Measurements from ENCODE around the gene C1orf56.
"Not testable (repeated sequence)": the region's sequence is repeated elsewhere in the genome, so short reads cannot be mapped to it uniquely, and the experiment has no call there.

The C1orf56 gene

GRCh38 chr1:151059109-151060006 is 11.8 kb downstream of the C1orf56 start, which contains the start of gene CDC42SE1:
CDC42SE1 (minus strand) TSS chr1:151059622; CDS start chr1:151055730, 3,892 bp downstream.
- DNase-seq, result peak; percentile 94
- in situ Hi-C loops (cut with MboI; ENCODE audit: low pct_unique_long_range_greater_than_20kb, low sequenced_read_pairs), result no loop called here

DNA sequence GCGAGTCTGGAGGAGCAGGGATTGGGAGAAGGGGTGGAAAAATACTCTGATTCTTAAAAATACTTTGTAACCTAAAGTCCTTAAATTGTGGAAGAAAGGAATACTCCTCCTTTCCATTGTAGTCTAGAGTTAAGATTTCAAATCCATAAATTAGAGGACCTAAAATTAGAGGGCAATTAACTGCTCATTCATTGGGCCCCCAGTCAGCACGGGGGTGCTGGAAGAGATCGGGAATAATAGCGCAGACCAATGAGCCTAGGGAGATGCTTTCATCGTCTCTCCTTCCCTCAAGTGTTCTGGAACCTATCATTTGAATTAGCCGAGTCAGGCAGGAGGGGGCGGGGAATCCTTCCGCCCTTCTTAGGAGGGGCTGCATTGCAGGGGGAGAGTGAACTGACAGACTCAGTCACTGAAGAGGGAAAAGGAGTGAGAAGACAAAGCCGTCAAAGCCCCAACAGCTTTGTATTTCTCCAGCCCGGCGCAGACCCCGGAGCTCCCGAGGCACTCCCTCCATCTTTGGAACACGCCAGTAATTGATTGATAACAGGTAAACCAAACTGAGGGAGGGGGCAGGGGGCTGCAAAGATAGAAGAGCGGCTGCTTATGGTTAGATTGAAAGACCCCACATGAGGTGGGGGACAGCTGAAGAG is 12.6 kb downstream of the C1orf56 start, which contains the start of gene MLLT11:
TSS of gene MLLT11 (plus strand) at position 391 of the 650 bp plus-strand sequence. CDS start 6,828 bp downstream, outside the sequence.
- DNase-seq, result peak; percentile 61
- in situ Hi-C loops (cut with MboI; ENCODE audit: low pct_unique_long_range_greater_than_20kb, low sequenced_read_pairs), result no loop called here

- in situ Hi-C loops (cut with MboI; ENCODE audit: low pct_unique_long_range_greater_than_20kb, low sequenced_read_pairs), result no loop called here
- peak; percentile 31 for DNase-seq
Observed at GRCh38 chr1:151060657-151061421, 13.3 kb downstream of the C1orf56 start.

DNA sequence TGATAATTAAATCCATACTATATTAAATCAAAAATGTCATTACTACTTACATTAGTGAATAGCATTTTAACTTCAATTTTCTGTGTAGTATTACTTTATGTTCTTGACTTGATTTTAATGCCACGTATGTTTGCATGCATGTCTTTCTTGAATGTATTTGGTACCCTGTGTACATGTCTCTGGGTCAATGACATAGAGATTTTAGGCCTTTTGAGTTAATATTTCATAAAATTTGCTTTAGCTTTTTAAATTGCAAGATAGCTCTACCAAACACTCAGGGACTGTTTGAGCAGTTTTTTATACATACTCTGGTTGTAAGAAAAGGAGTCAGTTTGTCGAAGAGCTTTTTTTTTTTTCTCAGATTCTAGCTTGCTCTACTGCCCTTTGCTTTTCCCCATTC is 14.2 kb downstream of the C1orf56 start:
- no peak for DNase-seq

GRCh38 chr1:151062741-151063371 is 15.3 kb downstream of the C1orf56 start:
- no peak for DNase-seq
- in situ Hi-C loops (cut with MboI; ENCODE audit: low pct_unique_long_range_greater_than_20kb, low sequenced_read_pairs), result no loop called here

More for the DNA sequence above, 14.2 kb downstream of the C1orf56 start:
- in situ Hi-C loops (cut with MboI; ENCODE audit: low pct_unique_long_range_greater_than_20kb, low sequenced_read_pairs), result no loop called here

DNA sequence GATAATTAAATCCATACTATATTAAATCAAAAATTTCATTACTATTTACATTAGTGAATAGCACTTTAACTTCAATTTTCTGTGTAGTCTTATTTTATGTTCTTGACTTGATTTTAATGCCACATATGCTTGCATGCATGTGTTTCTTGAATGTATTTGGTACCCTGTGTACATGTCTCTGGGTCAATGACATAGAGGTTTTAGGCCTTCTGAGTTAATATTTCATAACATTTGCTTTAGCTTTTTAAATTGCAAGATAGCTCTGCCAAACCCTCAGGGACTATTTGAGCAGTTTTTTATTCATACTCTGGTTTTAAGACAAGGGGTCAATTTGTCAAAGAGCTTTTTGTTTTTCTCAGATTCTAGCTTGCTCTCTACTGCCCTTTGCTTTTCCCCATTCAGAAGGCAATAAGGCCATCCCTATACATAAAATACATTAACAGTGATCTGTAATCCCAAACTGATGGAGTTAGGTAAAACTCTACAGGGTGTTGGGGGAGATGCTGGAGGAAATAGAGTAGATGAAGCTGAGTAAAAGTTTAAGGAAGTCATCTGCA is 17.6 kb downstream of the C1orf56 start:
- DNase-seq, result no peak
- in situ Hi-C loops (cut with MboI; ENCODE audit: low pct_unique_long_range_greater_than_20kb, low sequenced_read_pairs), result no loop called here

DNA sequence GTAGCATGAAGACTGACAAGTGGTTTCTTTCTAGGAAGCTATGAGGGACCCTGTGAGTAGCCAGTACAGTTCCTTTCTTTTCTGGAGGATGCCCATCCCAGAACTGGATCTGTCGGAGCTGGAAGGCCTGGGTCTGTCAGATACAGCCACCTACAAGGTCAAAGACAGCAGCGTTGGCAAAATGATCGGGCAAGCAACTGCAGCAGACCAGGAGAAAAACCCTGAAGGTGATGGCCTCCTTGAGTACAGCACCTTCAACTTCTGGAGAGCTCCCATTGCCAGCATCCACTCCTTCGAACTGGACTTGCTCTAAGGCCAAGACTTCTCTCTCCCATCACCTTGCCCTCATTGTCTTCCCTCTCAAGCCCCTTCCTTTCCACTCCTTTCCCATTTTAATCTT is 19.6 kb downstream of the C1orf56 start:
- in situ Hi-C loops (cut with MboI; ENCODE audit: low pct_unique_long_range_greater_than_20kb, low sequenced_read_pairs), result no loop called here
- DNase-seq, result no peak

- no peak for DNase-seq
- in situ Hi-C loops (cut with MboI; ENCODE audit: low pct_unique_long_range_greater_than_20kb, low sequenced_read_pairs), result no loop called here
Observed at GRCh38 chr1:151069103-151069486, 21.5 kb downstream of the C1orf56 start.

DNA sequence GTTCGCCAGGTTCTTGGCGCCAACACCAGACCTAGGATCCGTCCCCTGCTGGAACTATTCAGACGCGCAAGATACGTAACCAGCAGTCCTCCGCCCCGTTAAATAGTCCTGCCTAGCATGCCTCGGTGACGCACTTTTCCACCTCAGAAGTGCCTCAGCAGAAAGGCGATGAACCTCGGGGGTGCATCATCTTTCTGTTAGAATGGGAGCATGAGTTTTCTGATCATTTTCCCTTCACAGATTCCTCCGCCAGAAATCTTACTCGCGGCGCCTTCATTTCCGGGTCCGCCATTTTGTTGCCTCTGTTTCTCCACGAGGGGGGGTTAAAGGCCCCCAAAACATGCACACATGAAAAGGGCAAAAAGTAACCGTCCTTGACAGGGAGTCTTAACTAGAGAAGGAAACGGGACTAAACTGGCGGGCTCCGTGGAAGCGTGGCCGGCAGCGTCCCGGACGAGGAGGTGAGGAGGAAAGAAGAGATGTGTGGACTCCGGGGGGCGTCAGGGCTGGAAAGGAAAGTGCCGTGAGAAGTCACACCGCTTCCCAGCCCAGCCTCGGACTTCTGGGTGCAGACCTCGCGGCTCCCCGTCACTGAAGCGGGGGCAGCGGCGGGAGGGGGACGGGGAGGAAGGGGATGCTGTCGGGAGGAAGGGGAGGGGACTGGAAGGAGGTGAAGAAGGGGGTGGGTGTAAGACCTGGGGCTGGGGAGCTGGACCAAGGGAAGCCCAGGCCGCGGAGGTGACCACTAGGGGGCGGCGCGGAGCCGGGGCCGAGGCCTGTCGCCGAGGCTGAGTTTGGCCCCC is 23.1 kb downstream of the C1orf56 start, which contains the start of gene GABPB2:
TSS of gene GABPB2 (plus strand) at position 288 of the 803 bp plus-strand sequence. CDS start 17,429 bp downstream, outside the sequence.
- peak; percentile 93 for DNase-seq

GRCh38 chr1:151072224-151072623 is 24.7 kb downstream of the C1orf56 start:
- in situ Hi-C loops (cut with MboI; ENCODE audit: low pct_unique_long_range_greater_than_20kb, low sequenced_read_pairs), result no loop called here
- DNase-seq, result no peak

More for the DNA sequence above, 23.1 kb downstream of the C1orf56 start, which contains the start of gene GABPB2:
- in situ Hi-C loops (cut with MboI; ENCODE audit: low pct_unique_long_range_greater_than_20kb, low sequenced_read_pairs), result no loop called here

- in situ Hi-C loops (cut with MboI; ENCODE audit: low pct_unique_long_range_greater_than_20kb, low sequenced_read_pairs), result no loop called here
- DNase-seq, result no peak
Observed at GRCh38 chr1:151085953-151086559, 38.5 kb downstream of the C1orf56 start.

GRCh38 chr1:151097426-151097825 is 49.9 kb downstream of the C1orf56 start:
- DNase-seq; in situ Hi-C loops (cut with MboI; ENCODE audit: low pct_unique_long_range_greater_than_20kb, low sequenced_read_pairs): not testable (repeated sequence)

- DNase-seq, result no peak
- in situ Hi-C loops (cut with MboI; ENCODE audit: low pct_unique_long_range_greater_than_20kb, low sequenced_read_pairs), result no loop called here
Observed at GRCh38 chr1:151098126-151098525, 50.6 kb downstream of the C1orf56 start.

All from KBM-7 (cell line).